Measurements from ENCODE around the gene SPINK6.

The SPINK6 gene

DNA sequence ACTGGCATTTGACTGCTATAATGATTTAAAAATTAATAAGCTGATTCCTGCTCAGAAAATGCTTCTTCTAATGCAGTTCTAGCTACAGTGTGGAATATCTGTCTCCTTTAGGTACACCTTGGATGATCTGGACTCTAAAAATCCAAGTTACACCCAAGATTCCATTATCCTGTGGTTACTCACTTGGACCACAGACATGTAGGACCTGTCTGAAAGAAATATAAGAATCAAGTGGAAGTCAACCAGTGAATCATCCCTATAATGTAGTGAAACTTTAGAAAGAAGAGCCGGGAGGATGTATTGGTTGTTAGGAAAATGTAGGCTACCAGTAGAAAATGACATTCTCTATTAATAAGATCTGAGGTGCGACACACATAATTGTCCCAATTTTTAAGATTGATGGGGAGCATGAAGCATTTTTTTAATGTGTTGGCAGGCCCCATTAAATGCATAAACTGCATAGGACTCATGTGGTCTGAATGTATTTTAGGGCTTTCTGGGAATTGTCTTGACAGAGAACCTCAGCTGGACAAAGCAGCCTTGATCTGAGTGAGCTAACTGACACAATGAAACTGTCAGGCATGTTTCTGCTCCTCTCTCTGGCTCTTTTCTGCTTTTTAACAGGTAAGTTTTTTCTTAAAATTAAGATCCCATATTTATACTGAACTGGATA lies at the start of gene SPINK6:
TSS of gene SPINK6 (plus strand) at position 512 of the 673 bp plus-strand sequence. CDS start at position 567, 55 bp downstream.
- DNase-seq, result no peak

GRCh38 chr5:148156609-148157008 lies 46.2 kb upstream of the SPINK6 start:
- DNase-seq, result no peak

DNA sequence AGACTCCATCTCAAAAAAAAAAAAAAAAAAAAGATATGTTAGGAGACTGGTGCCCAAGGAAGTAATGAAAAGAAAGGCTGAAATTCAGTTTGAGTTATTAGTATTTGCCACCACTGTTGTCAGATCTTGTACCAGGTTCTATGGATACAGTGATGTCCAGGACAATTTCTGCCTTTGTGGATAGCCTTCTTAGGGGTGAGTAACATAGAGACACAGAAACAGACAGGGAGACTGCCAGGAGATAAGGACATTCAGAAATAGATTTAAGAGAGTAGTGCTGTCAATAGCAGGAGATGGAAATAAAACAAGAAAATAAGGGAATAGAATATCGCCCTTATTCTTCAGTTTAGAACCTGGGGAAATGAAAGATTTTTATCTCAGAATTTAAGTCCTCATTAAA lies 40.8 kb upstream of the SPINK6 start:
- DNase-seq, result no peak

- DNase-seq, result no peak
Observed at GRCh38 chr5:148163345-148163744, 39.5 kb upstream of the SPINK6 start.

- DNase-seq, result no peak
Observed at GRCh38 chr5:148166550-148167283, 36.1 kb upstream of the SPINK6 start.

DNA sequence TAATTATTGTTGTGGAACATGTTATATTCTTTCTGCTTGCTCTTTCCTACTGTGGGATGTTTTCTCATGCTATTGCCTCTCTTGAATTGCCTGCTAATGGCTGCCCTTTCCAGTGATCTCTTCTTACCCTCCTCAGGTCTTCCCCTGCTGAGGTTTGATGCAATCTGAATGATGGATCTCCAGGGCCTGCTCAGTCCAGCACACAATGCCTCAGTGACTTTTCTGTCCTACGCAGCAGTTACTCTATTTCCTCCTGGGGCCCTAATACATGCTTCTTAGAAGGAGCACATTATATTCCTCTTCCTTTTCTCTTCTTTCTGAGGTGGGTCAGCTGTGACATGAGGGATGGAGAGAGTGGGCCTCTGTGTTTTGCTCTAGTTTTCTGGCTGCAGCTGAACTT lies 34.6 kb upstream of the SPINK6 start, which contains the start of gene SPINK14:
TSS of gene SPINK14 (plus strand) at position 301 of the 400 bp plus-strand sequence. CDS start 1,187 bp downstream, outside the sequence.
- no peak for DNase-seq

DNA sequence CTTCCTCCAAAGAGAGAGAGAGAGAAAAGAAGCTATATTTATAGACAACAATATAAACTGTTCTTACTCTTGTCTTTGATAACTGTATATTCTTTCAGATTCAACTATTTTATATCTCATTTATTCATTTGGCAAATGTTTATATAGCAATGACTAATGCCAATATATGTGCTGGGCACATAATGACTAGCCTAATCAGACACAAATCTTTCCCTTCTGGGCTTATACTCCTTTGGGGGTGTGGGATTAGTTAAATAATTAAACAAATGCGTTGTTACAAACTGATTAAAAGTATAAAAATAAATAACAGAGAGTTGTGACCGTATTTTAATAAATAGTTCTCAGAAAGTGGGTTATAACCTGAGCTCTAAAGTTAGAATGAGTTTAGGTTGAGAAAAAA lies 30.5 kb upstream of the SPINK6 start:
- no peak for DNase-seq

DNA sequence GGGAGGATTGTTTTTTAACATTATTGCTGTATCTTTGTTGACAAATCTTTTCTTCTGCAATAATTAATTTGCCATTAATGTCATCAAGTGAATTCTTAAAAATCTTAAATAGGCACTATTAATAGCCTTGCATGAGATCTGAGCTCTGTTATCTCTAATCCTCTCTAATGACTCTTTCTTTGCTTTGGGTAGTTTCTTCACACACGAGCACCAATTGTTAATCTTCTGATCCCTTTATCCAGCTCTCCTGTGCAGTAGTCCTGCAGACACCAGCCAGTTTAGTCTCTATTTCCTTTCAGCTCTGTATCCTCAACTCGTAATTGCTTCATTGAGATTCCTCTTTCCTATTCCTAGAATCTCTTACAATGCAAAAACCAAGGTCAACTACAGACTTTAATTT lies 26.4 kb upstream of the SPINK6 start:
- DNase-seq, result no peak

- DNase-seq, result no peak
Observed at GRCh38 chr5:148177207-148177606, 25.6 kb upstream of the SPINK6 start.

DNA sequence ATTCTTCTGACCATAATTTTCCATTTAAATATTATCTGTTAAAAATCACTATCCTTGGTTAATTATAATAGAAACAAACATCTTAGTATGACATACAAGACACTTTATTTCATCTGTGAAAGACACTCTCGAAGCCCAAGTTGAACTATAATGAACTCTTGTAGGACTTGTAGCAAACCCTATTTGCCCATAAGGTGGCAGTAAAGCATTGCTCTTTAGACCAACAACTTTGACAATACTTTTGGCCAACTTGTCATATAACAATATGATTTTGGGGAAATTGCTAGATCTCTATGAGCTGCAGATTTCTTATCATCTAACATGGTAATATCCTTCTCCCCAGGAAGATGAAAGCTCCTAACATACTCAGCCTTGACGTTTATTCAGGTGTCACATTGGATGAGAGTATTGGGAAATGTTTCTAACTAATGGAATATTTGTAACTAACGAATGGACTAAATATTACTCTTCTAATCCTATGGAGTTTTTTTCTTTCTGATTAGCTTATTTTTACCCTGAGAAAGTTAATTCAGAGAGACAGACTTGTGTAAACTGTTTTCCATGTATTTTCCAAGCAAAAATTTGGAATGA lies 23.5 kb upstream of the SPINK6 start:
- DNase-seq, result no peak

- no peak for DNase-seq
Observed at GRCh38 chr5:148186248-148187003, 16.4 kb upstream of the SPINK6 start.

GRCh38 chr5:148191010-148191409 lies 11.8 kb upstream of the SPINK6 start:
- no peak for DNase-seq

- DNase-seq, result no peak
Observed at GRCh38 chr5:148193202-148193601, 9.6 kb upstream of the SPINK6 start.

DNA sequence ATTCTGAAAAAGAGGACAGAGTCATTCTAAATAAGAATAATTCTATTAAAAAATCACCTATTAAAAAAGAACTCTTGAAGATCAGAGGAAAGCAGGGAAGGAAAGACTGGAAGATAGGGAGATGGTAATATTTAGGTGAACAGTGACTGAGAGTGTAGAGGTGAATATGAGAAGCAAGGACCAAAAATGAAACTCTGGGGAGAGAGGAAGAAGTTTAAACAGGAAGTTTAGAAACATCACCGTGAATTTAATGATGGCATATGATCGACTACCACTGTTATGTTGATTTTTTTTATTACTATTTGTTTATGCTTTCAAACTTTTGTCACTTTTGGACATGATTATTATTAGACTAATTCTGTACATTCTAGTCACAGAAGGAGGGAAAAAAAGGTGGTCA lies 1.7 kb upstream of the SPINK6 start:
- DNase-seq, result no peak

DNA sequence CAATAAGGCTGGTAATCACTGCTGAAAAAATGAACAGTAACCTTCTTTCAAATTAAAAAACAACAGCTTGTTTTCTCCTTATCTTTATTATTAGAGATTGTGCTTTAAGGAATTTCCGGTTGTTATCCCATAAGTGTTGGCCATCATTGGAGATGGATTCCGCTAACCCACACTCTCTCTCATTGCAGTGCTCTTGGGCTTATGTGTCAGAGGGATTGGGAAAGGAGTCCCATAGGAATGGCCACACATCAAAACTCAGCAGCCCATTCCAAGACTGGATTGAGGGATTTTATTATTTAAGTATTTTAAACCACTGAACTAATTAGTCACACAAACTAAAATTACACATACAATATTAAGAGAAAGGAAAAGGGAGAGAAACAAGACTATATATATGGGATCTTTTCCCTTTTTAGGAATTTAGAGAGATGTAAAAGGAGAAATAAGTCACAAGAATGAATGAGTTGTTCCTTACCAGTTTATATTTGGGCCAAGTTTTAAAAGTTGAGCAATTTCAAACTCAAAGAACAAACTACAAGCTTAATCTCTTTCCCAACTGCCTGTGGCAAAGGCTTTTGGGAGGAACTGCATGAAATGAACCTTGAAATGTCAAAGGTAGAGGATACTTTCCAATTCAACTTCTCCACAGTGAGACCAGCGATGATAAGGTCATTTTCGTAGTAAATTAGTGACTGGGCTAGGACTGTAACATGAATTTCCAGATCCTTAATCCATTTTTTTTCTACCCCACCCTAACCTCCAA lies 2.4 kb downstream of the SPINK6 start:
- no peak for DNase-seq

GRCh38 chr5:148205865-148206264 lies 3.0 kb downstream of the SPINK6 start:
- DNase-seq, result no peak

DNA sequence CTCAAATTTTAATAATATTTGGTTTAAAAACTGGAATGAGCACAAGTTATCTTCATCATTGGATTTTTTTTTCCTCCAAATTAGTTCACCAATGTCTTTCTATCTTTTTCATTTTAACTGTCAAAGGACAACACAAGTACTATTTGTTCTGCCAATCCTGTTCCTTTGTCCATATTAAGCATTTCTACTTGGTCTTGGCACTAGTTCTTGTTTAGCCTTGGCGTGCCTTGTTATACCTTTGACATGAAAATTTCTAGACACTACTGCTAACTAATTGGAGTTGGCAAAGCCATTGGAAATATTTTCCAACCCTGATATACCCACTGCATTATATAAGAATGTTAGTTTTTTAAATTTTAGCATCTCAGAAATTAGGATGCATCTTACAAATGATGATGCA lies 3.8 kb downstream of the SPINK6 start:
- no peak for DNase-seq

DNA sequence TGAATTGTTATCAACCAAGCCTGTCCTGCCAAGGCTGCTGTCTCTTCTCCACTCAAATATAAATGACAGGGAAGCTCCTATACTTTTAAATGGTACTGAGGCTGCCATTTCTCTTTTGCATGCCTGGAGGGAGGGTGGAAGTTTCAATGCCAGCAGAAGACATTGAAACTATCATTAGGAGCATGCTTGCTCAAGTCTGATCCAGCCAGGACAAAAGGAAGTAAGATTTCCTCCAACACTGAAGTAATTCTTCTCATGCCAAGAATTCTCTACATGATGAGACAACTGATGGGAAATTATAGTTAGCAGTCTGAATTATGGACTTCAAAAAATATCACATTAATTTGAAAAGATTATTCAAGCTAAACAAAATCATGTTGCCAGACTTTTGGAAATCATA lies 5.4 kb downstream of the SPINK6 start:
- no peak for DNase-seq

- DNase-seq, result no peak
Observed at GRCh38 chr5:148209151-148209770, 6.4 kb downstream of the SPINK6 start.

DNA sequence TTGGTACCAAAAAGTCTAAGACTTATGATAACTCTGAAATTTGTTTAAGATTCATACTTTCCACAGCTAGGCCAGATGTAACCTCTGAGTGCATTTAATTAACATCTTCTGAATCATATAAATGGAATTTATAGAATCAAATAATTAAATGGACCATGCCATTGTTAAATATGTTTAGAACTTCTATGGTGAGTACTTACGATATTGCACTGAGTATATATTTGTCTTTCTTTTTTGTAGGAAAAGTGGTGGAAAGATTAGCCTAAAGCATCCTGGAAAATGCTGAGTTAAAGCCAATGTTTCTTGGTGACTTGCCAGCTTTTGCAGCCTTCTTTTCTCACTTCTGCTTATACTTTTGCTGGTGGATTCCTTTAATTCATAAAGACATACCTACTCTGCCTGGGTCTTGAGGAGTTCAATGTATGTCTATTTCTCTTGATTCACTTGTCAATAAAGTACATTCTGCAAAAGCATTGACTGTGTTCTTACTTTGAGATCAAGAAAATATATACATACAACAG lies 11.9 kb downstream of the SPINK6 start:
- DNase-seq, result no peak

GRCh38 chr5:148221508-148221907 lies 18.7 kb downstream of the SPINK6 start:
- DNase-seq, result no peak
